OCI-LY7 (cell line): Measurements from ENCODE around the gene PLAA.

Experiments used
- CTCF ChIP-seq: fragments of 200-600 bp; sonication (generic); conservative IDR thresholded peaks from 2 replicates; pipeline ENCODE4 v1.5.1; 2014; ENCODE audit warnings: mild to moderate bottlenecking, antibody characterized with exemption, low read length, moderate library complexity, mixed read lengths
- EZH2phosphoT487 ChIP-seq: fragments of 200-600 bp; sonication (generic); IDR thresholded peaks from 2 replicates; pipeline ENCODE4 v1.6.1; 2018; ENCODE audit warnings: low read depth, borderline replicate concordance, mild to moderate bottlenecking, mixed run types, antibody characterized with exemption, low read length, moderate library complexity, mixed read lengths

- TF ChIP-seq EZH2phosphoT487: no peak
- TF ChIP-seq CTCF: no peak
These were observed 58.8 kb downstream of the PLAA start for GRCh38 chr9:26888271-26888670.
